A549 (cell line): ENCODE data around the gene SRD5A3.

Experiments used
- BHLHE40 ChIP-seq: IDR thresholded peaks from 2 replicates; pipeline ENCODE4 v1.6.1; 2012; ENCODE audit warnings: low read depth, low read length, inconsistent platforms
- CHD2 ChIP-seq: fragments of 150-350 bp; IDR thresholded peaks from 2 replicates; pipeline ENCODE4 v1.6.1; 2014; ENCODE audit warnings: low read length; ENCODE audit not compliant: partially characterized antibody
- ESRRA ChIP-seq: fragments of 150-350 bp; IDR thresholded peaks from 2 replicates; pipeline ENCODE4 v1.6.1; 2014; ENCODE audit warnings: mild to moderate bottlenecking, low read length, borderline replicate concordance
- KDM1A ChIP-seq: fragments of 200-600 bp; sonication (generic); IDR thresholded peaks from 2 replicates; pipeline ENCODE4 v1.6.1; 2016; ENCODE audit warnings: low read depth, mild to moderate bottlenecking
- MAZ ChIP-seq: fragments of 150-350 bp; IDR thresholded peaks from 2 replicates; pipeline ENCODE4 v1.6.1; 2014; ENCODE audit warnings: antibody characterized with exemption, low read depth, low read length, borderline replicate concordance
- MYC ChIP-seq: IDR thresholded peaks from 2 replicates; pipeline ENCODE4 v1.6.1; 2012; ENCODE audit warnings: mild to moderate bottlenecking, inconsistent platforms, low read length, improper control_type of control experiment, borderline replicate concordance
- NFE2L2 ChIP-seq: fragments of 150-350 bp; conservative IDR thresholded peaks from 2 replicates; pipeline ENCODE4 v1.6.1; 2014; ENCODE audit warnings: low read length
- POLR2A ChIP-seq: IDR thresholded peaks from 2 replicates; pipeline ENCODE4 v1.6.1; 2012; ENCODE audit warnings: mild to moderate bottlenecking, low read length
- RAD21 ChIP-seq, 2 experiments: fragments of >200 bp in 1 of 2; sonication (Bioruptor Twin) in 1 of 2; formaldehyde crosslinking in 1 of 2; IDR thresholded peaks in 1 of 2; conservative IDR thresholded peaks in 1 of 2; 2 replicates in 1 of 2; 3 replicates in 1 of 2; pipeline ENCODE4 v1.6.1; 2012 to 2018; ENCODE audit warnings: inconsistent platforms in 1 of 2
- SMC3 ChIP-seq: fragments of >200 bp; sonication (Bioruptor Twin); formaldehyde crosslinking; IDR thresholded peaks from 3 replicates; pipeline ENCODE4 v1.6.1; 2018; ENCODE audit warnings: inconsistent platforms
- TF ChIP-seq, protein P1 (sequence below): fragments of >200 bp; sonication (Bioruptor Twin); formaldehyde crosslinking; IDR thresholded peaks from 3 replicates; pipeline ENCODE4 v1.5.1; 2016

DNA sequence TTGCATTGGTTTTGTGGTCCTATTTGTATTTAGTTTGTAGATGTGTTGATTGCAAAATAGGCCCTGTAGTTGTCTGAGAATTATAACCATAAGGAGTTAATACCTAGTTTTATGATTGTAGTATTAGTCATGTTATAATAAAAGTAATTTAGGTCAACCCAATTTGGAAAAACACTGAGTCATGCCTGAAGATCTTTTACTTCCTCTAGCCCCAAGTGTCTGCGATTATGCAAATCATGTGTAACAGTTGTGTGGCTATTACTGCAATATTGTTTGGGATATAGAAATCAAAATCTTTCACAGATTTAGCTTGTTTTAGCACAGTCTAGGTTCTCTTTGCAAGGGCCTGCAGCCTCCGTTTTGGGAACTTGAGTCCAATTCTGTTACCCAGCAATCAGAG is 12.6 kb downstream of the SRD5A3 start:
- TF ChIP-seq, protein P1, sequence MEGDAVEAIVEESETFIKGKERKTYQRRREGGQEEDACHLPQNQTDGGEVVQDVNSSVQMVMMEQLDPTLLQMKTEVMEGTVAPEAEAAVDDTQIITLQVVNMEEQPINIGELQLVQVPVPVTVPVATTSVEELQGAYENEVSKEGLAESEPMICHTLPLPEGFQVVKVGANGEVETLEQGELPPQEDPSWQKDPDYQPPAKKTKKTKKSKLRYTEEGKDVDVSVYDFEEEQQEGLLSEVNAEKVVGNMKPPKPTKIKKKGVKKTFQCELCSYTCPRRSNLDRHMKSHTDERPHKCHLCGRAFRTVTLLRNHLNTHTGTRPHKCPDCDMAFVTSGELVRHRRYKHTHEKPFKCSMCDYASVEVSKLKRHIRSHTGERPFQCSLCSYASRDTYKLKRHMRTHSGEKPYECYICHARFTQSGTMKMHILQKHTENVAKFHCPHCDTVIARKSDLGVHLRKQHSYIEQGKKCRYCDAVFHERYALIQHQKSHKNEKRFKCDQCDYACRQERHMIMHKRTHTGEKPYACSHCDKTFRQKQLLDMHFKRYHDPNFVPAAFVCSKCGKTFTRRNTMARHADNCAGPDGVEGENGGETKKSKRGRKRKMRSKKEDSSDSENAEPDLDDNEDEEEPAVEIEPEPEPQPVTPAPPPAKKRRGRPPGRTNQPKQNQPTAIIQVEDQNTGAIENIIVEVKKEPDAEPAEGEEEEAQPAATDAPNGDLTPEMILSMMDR: no peak
- TF ChIP-seq BHLHE40: no peak
- TF ChIP-seq CHD2: no peak
- TF ChIP-seq RAD21 (conservative IDR thresholded peaks at IDR 0.05 in 1 of 2, IDR thresholded peaks at IDR 0.05 in 1 of 2): no peak
- TF ChIP-seq POLR2A: no peak
- no peak for TF ChIP-seq KDM1A
- TF ChIP-seq MAZ: no peak
- no peak for TF ChIP-seq NFE2L2
- no peak for TF ChIP-seq ESRRA
- no peak for TF ChIP-seq SMC3
- no peak for TF ChIP-seq MYC
